ENCODE measurements around the gene CELF5.
"Not testable (repeated sequence)": the region's sequence is repeated elsewhere in the genome, so short reads cannot be mapped to it uniquely, and the experiment has no call there.

CELF5 gene

GRCh38 chr19:3322199-3322978 is 97.9 kb downstream of the CELF5 start:
- no peak for DNase-seq (ENCODE audit: low read depth in 2 of 2)

- DNase-seq (ENCODE audit: low read depth in 2 of 2) = no peak
Measured at GRCh38 chr19:3323026-3323425, 98.6 kb downstream of the CELF5 start.

- no peak for DNase-seq (ENCODE audit: low read depth in 2 of 2)
Measured at GRCh38 chr19:3323658-3324057, 99.2 kb downstream of the CELF5 start.

GRCh38 chr19:3324405-3324856 is 100.0 kb downstream of the CELF5 start:
- DNase-seq (ENCODE audit: low read depth in 2 of 2) = peak; percentile 75 to 93

GRCh38 chr19:3325451-3325850 is 101.0 kb downstream of the CELF5 start:
- no peak for DNase-seq (ENCODE audit: low read depth in 2 of 2)

GRCh38 chr19:3328743-3329142 is 104.3 kb downstream of the CELF5 start:
- DNase-seq (ENCODE audit: low read depth in 2 of 2) = no peak

GRCh38 chr19:3330047-3330446 is 105.6 kb downstream of the CELF5 start:
- DNase-seq (ENCODE audit: low read depth in 2 of 2) = no peak

GRCh38 chr19:3332232-3332631 is 107.8 kb downstream of the CELF5 start:
- not testable (repeated sequence) for DNase-seq (ENCODE audit: low read depth in 2 of 2)

GRCh38 chr19:3333020-3333583 is 108.6 kb downstream of the CELF5 start:
- no peak for DNase-seq (ENCODE audit: low read depth in 2 of 2)

- no peak for DNase-seq (ENCODE audit: low read depth in 2 of 2)
Measured at GRCh38 chr19:3333662-3334061, 109.2 kb downstream of the CELF5 start.

- DNase-seq (ENCODE audit: low read depth in 2 of 2) = not testable (repeated sequence)
Measured at GRCh38 chr19:3334749-3335430, 110.4 kb downstream of the CELF5 start.

GRCh38 chr19:3335431-3336350 is 111.2 kb downstream of the CELF5 start:
- DNase-seq (ENCODE audit: low read depth in 2 of 2) = no peak

GRCh38 chr19:3336351-3336679 is 111.9 kb downstream of the CELF5 start:
- no peak for DNase-seq (ENCODE audit: low read depth in 2 of 2)

- no peak for DNase-seq (ENCODE audit: low read depth in 2 of 2)
Measured at GRCh38 chr19:3336680-3337523, 112.4 kb downstream of the CELF5 start.

GRCh38 chr19:3338541-3339181 is 114.2 kb downstream of the CELF5 start:
- DNase-seq (ENCODE audit: low read depth in 2 of 2) = peak in 1 of 2 donors; percentile 23

GRCh38 chr19:3340340-3340739 is 115.9 kb downstream of the CELF5 start:
- no peak for DNase-seq (ENCODE audit: low read depth in 2 of 2)

GRCh38 chr19:3342246-3342645 is 117.8 kb downstream of the CELF5 start:
- DNase-seq (ENCODE audit: low read depth in 2 of 2) = no peak

- DNase-seq (ENCODE audit: low read depth in 2 of 2) = not testable (repeated sequence)
Measured at GRCh38 chr19:3342962-3343361, 118.5 kb downstream of the CELF5 start.

- DNase-seq (ENCODE audit: low read depth in 2 of 2) = peak in 1 of 2 donors; percentile 43
Measured at GRCh38 chr19:3343619-3344502, 119.4 kb downstream of the CELF5 start.
